Measurements from ENCODE around the gene ANKUB1. TPM values are rescaled to one million over a fixed set of nuclear protein-coding genes. Genes with fewer than 3 reads are reported as not detected.

The ANKUB1 gene
- total RNA-seq, 1 donor from 2014 or later = not detected

DNA sequence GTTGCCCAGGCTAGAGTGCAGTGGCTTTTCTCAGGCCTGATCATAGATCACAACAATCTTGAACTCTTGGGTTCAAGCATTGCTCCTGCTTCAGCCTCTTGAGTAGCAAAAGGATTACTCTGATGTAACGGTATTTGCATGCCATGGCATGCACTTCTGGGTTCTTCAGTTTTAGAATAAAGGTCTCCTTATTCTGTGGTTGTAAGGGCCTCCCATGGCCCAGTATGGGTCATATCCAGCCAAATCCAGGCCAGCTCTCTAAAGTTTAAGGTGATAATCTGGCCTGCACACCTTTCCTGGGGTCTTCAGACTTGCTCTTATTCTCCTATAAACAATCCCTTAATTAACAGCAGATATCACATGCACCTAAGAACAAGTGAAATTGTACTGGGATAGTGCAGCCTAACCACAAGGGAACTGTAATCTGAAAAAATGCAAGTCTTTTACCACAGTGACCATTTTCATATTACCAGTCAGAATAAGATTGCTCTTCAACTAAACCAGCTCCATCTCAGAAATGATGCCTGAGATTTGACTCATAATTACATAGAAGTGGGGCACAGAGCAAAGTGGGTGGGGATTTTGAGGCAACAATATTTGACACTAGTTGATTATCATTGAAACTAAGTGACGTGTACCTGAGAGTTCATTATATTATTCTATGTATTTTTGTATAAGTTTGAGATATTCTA lies 65.5 kb downstream of the ANKUB1 start:
- CTCF ChIA-PET = no interaction called here

DNA sequence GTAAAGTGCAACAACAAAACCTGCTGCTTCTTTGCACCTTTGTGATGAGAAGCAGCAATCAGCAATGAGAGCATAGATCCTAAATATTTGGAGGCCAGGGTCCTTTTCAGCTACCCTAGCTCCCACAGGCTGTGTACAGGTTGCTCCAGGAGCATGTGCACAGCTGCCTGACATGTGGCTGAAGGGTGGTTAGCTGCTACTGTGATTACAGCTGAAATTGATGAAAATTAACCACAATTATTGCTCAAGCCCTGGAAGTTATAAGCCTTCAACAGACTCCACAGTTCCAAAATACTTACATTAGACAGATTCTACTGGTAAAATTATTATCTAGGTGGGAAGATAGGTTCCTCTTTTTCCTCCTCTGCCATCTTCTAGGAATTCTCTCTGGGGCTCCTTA lies 68.6 kb downstream of the ANKUB1 start:
- no peaks in the 10 kb centered on the region for H3K4me1 Mint-ChIP-seq
- ChIA-PET CTCF (no interaction called here), POLR2A (interaction anchor here (0.6 kb wide), 1 partner anchor 72 kb away, joined by 4 read pairs; no protein-coding TSS in a partner anchor)
- DNase-seq (no peak), ATAC-seq (ENCODE audit: low read depth) (no peak)
- H3K9me3 Mint-ChIP-seq = peaks cover 14% of the 10 kb centered on the region
- no peak overlapping the region for H3K27ac Mint-ChIP-seq
- no peak overlapping the region for H3K4me3 Mint-ChIP-seq
- H3K36me3 Mint-ChIP-seq (ENCODE audit: low read depth) = no peaks in the 10 kb centered on the region
- intact Hi-C loops (cut with micrococcal nuclease) = no loop called here
- no peaks in the 10 kb centered on the region for H3K27me3 Mint-ChIP-seq
- TF ChIP-seq, protein P1, sequence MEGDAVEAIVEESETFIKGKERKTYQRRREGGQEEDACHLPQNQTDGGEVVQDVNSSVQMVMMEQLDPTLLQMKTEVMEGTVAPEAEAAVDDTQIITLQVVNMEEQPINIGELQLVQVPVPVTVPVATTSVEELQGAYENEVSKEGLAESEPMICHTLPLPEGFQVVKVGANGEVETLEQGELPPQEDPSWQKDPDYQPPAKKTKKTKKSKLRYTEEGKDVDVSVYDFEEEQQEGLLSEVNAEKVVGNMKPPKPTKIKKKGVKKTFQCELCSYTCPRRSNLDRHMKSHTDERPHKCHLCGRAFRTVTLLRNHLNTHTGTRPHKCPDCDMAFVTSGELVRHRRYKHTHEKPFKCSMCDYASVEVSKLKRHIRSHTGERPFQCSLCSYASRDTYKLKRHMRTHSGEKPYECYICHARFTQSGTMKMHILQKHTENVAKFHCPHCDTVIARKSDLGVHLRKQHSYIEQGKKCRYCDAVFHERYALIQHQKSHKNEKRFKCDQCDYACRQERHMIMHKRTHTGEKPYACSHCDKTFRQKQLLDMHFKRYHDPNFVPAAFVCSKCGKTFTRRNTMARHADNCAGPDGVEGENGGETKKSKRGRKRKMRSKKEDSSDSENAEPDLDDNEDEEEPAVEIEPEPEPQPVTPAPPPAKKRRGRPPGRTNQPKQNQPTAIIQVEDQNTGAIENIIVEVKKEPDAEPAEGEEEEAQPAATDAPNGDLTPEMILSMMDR (IDR thresholded peaks at IDR 0.05) = no peak

More for the DNA sequence above, 65.5 kb downstream of the ANKUB1 start:
- ATAC-seq (ENCODE audit: low read depth) (no peak), DNase-seq (no peak)
- no peaks in the 10 kb centered on the region for H3K36me3 Mint-ChIP-seq (ENCODE audit: low read depth)
- H3K9me3 Mint-ChIP-seq = no peaks in the 10 kb centered on the region
- H3K4me3 Mint-ChIP-seq = no peak overlapping the region
- no peaks in the 10 kb centered on the region for H3K27me3 Mint-ChIP-seq
- POLR2A ChIA-PET = no interaction called here
- no peak overlapping the region for H3K27ac Mint-ChIP-seq
- TF ChIP-seq, protein P1 (IDR thresholded peaks at IDR 0.05) = no peak
- intact Hi-C loops (cut with micrococcal nuclease) = no loop called here
- H3K4me1 Mint-ChIP-seq = no peaks in the 10 kb centered on the region

DNA sequence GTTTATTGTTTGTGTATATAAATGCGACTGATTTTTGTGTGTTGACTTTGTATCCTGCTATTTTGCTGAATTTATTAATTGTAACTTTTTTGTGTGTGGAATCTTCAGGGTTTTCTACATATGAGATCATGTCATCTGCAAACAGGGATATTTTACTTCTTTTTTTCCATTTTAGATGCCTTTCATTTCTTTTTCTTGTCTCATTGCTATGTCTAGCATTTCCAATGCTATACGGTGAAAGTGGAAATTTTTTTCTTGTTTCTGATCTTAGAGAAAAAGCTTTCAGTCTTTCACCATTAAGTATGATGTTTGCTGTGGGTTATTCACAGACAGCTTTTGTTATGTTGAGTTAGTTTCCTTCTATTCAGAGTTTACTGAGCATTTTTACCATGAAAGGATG lies 71.4 kb downstream of the ANKUB1 start:
- Mint-ChIP-seq H3K27ac (no peak overlapping the region), H3K9me3 (peaks cover 14% of the 10 kb centered on the region)

DNA sequence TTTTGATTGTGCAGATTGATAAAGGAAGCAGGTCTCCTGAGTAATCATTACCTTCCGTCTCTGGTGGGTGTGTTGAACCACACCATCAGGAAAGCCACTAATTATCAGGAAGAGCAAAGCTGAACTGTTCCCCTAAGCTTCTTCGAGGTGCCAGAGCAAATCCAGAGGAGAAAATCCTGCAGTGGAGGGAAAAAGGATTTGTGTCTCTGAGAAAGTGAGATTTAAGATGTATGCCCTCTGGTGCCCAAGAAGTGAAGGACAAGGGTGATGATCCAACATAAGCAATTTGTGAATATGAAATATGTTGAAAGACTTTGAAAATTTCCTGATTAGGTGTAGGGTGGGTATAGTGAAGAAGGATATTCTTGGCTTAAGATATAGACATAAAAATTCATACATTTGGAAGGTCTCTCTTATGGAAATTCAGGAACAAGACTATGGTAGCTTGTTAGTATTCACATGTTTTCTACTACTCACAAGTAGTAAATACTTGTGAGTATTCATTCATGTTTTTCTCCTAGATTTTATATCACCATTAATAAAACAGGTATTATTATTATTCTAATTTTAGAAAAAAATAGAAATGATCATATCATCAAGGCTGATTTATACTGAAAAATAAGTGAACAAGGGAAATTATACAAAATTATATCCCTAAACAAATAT lies 74.8 kb downstream of the ANKUB1 start:
- Mint-ChIP-seq H3K36me3 (ENCODE audit: low read depth) (no peaks in the 10 kb centered on the region), H3K9me3 (peaks cover 14% of the 10 kb centered on the region), H3K4me3 (peak overlapping the region; percentile 25), H3K27ac (no peak overlapping the region), H3K27me3 (no peaks in the 10 kb centered on the region), H3K4me1 (no peaks in the 10 kb centered on the region)
- no peak for ATAC-seq (ENCODE audit: low read depth)
- TF ChIP-seq, protein P1 (IDR thresholded peaks at IDR 0.05) = no peak
- ChIA-PET CTCF (interaction anchor here (1.0 to 1.6 kb wide), 5 partner anchors 147 to 597 kb away, joined by 3 to 6 read pairs (median 4); no protein-coding TSS in a partner anchor), POLR2A (no interaction called here)
- intact Hi-C loops (cut with micrococcal nuclease) = loop anchor here (1.0 to 5.0 kb wide), 5 partner anchors 148 to 760 kb away; no protein-coding TSS in a partner anchor
- DNase-seq = no peak

More for the DNA sequence above, 71.4 kb downstream of the ANKUB1 start:
- CTCF ChIA-PET = no interaction called here
- no peaks in the 10 kb centered on the region for H3K4me1 Mint-ChIP-seq
- intact Hi-C loops (cut with micrococcal nuclease) = no loop called here
- TF ChIP-seq, protein P1 (IDR thresholded peaks at IDR 0.05) = no peak
- POLR2A ChIA-PET = no interaction called here
- ATAC-seq (ENCODE audit: low read depth) (no peak), DNase-seq (no peak)
- no peaks in the 10 kb centered on the region for H3K36me3 Mint-ChIP-seq (ENCODE audit: low read depth)
- H3K4me3 Mint-ChIP-seq = no peak overlapping the region
- H3K27me3 Mint-ChIP-seq = no peaks in the 10 kb centered on the region

DNA sequence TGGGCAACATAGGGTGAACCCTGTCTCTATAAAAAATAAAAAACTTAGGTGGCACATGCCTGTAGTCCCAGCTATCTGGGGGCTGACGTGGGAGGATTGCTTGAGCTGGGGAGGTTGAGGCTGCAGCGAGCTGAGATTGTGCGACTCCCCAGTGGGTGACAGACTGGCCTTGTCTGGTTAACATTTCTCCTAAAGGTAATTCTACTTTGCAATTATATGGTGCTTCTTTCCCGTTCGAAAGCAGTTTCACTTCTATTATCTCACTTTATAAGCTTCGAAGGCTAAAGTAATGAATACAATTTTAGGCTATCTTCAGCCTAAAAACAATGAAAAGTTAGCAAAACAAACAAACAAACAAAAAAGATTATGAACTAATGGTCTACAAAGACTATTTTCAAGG lies 75.4 kb downstream of the ANKUB1 start:
- POLR2A ChIA-PET = no interaction called here
- Mint-ChIP-seq H3K36me3 (ENCODE audit: low read depth) (no peaks in the 10 kb centered on the region), H3K27ac (no peak overlapping the region), H3K4me3 (no peak overlapping the region), H3K27me3 (no peaks in the 10 kb centered on the region), H3K4me1 (no peaks in the 10 kb centered on the region), H3K9me3 (peaks cover 14% of the 10 kb centered on the region)
- CTCF ChIA-PET = interaction anchor here (1.0 to 1.6 kb wide), 5 partner anchors 147 to 597 kb away, joined by 3 to 6 read pairs (median 4); no protein-coding TSS in a partner anchor
- no peak for ATAC-seq (ENCODE audit: low read depth)
- no peak for DNase-seq
- TF ChIP-seq, protein P1 (IDR thresholded peaks at IDR 0.05) = no peak
- intact Hi-C loops (cut with micrococcal nuclease) = loop anchor here (1.0 to 5.0 kb wide), 5 partner anchors 148 to 760 kb away; no protein-coding TSS in a partner anchor
